Hematopoietic multipotent progenitor cell treated with erythropoietin and hydrocortisone succinate and interleukin-3 and kit ligand, for 4 days (in vitro differentiated cells): ENCODE data around the gene STARD13.

Experiments
- DNase-seq: peaks from one replicate; pipeline ENCODE4 v3.0.0-alpha.2; 2015

STARD13 gene, protein sequence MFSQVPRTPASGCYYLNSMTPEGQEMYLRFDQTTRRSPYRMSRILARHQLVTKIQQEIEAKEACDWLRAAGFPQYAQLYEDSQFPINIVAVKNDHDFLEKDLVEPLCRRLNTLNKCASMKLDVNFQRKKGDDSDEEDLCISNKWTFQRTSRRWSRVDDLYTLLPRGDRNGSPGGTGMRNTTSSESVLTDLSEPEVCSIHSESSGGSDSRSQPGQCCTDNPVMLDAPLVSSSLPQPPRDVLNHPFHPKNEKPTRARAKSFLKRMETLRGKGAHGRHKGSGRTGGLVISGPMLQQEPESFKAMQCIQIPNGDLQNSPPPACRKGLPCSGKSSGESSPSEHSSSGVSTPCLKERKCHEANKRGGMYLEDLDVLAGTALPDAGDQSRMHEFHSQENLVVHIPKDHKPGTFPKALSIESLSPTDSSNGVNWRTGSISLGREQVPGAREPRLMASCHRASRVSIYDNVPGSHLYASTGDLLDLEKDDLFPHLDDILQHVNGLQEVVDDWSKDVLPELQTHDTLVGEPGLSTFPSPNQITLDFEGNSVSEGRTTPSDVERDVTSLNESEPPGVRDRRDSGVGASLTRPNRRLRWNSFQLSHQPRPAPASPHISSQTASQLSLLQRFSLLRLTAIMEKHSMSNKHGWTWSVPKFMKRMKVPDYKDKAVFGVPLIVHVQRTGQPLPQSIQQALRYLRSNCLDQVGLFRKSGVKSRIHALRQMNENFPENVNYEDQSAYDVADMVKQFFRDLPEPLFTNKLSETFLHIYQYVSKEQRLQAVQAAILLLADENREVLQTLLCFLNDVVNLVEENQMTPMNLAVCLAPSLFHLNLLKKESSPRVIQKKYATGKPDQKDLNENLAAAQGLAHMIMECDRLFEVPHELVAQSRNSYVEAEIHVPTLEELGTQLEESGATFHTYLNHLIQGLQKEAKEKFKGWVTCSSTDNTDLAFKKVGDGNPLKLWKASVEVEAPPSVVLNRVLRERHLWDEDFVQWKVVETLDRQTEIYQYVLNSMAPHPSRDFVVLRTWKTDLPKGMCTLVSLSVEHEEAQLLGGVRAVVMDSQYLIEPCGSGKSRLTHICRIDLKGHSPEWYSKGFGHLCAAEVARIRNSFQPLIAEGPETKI

GRCh38 chr13:33285420-33286124, at the start of gene STARD13:
Gene STARD13, minus strand, starts transcription at chr13:33285755. Its CDS starts 117 bp downstream, at chr13:33285638.
- DNase-seq, result peak; percentile 52

DNA sequence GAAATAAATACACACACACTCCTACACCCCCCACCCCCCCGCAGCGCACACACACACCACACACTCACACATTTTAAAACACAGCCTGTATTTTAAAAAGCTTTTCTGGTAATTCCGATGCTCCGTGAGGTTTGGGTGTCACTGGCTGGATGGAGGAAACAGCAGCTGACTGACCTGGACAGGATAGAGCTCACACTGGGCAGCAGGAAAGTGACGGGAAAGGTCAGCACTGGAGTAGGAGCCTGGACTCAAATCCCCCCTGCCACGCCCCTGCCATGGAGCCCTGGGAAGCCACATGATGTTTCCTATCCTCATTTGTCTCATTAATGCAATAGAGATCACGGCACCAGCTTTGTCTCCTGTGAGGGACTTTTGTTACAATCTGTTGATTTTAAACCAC, 49.3 kb upstream of the STARD13 start:
- no peak for DNase-seq

- DNase-seq, result no peak
Observed at GRCh38 chr13:33331962-33332361, 46.4 kb upstream of the STARD13 start.

GRCh38 chr13:33330483-33330882, 44.9 kb upstream of the STARD13 start:
- no peak for DNase-seq

DNA sequence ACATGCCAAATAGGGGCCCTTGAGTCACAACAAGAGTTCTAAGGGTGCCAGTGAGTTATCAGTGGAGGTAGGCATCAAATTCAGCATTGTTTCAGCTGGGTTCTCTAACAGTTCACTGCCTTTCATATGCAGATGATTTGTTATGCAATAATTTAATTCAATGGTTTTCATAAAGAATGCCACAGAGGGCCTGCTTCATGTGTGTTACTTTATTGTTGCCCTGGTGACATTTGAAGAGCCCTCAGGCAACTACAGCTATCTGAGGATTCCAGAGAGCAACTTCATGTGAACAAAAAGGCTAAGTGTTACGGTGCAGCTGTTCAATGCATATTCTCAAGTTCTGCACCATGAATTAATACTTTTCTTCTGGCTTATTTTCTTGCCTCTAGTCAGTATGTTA, 43.1 kb upstream of the STARD13 start:
- DNase-seq, result no peak

- DNase-seq, result no peak
Observed at GRCh38 chr13:33326723-33327122, 41.2 kb upstream of the STARD13 start.

GRCh38 chr13:33326246-33326645, 40.7 kb upstream of the STARD13 start:
- DNase-seq, result no peak

- no peak for DNase-seq
Observed at GRCh38 chr13:33323801-33324510, 38.4 kb upstream of the STARD13 start.

DNA sequence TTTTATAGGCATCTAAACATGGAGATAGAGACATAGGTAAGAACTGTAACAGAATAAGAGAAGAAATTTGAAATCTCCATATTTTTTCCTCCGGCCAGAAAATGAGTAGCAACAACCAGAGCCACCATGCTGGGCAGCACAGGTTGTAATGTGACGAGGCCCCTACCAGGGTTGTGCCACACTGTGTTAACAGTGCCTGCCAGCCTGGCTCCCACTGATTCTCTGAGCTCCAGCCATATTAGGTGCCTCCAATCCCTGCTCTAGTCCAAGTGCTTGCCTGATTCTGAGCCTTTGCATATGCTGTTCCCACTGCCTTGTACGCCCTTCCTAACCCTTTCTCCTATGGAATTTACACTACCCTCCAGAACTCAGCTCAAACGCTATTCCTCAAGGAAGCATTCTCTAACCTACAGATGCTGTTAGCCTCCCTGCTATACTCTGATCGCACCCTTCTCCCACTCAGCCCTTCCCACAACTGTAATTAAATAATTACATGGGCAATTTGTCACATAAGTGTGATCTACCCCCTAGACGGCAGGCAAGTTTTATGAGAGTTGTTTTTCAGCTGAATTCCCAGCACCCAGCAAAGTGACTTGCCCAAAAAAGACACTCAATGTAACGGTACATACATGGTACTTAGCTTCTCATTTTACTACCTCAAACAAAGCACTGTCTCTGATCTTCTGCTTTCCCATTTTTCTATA, 37.6 kb upstream of the STARD13 start:
- no peak for DNase-seq

DNA sequence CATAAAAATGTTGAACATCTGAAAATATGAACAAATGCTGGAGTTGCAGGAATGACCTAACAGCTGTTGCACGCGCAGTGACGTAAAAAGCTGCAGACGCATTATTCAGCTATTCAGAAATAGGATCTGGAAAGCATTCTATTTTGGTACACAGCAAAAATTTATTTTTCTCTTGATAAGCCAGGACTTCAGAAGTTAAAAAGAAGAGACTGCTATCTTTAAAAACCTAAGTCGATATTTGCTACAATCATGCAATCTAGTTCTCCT, 36.9 kb upstream of the STARD13 start:
- no peak for DNase-seq

DNA sequence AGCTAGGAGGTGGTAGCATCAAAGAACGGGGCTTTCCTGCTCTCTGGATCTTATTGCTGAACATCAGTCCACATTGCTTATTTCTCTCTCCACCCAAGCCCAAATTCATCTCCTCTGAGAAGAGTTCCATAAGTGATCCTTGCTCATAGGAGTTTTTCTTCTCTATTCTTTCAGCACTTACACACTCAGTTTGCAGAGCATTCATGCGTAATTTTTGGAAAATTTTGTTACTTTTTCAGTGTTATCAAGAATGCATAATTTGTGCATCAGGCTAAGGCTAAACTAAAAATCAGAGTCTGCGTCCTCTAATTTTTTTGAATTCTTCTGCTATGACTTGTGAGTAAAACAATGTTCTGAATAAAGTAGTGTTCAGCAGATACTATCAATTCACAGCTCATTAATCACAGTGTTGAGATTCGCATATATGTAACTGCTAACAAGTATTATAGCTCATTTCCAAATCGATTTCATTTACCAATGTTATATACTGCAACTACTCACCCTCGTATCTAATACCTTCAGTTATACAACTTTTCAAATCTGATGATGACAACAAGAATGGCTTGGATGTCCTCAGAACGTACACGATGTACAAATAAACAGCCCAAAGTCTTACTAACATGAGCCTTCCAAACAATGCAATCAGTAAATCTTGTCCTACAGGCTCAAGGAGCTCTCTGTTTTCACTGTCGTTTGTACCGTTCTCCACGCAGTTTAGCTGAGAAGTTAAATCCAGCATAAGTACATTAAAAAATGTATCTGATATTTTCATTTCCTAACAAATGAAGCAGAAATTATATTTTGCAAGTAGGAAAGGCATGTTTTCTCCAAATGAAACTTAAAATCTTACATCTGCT, 36.4 kb upstream of the STARD13 start:
- no peak for DNase-seq

DNA sequence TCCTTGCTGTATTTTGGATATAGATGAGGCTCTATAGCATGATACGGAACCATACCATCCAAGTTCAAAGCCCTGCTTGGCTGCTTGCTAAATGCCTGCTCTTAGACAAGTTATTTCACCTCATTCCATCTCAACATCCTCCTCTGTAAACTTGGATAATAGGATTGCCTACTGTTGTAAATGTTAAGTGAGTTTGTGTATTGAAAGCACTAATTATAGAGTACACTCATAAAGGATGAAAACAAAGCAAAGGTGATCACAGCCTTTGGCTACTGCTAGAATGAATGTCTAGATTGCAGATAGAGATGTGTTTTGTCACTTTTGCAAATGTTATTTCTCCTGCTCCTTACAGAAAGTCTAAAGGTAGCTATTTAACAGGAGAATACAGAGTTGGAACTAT, 34.3 kb upstream of the STARD13 start:
- no peak for DNase-seq

DNA sequence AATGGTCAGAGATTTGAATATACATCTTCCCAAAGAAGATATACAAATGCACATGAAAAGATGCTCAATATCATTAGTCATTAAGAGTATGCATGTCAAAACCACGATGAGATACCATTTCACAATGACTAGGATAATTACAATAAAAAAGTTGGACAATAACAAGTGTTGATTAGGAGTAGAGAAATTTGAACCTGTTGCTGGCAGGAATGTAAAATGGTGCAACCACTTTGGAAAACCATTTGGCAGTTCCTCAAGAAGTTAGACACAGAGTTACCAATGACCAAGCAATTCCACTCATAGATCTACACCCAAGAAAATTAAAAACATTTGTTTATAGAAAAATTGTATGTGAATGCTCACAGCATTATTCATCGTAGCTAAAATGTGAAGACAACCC, 33.2 kb upstream of the STARD13 start:
- no peak for DNase-seq

- DNase-seq, result no peak
Observed at GRCh38 chr13:33318037-33318436, 32.5 kb upstream of the STARD13 start.

- no peak for DNase-seq
Observed at GRCh38 chr13:33316890-33317289, 31.3 kb upstream of the STARD13 start.

DNA sequence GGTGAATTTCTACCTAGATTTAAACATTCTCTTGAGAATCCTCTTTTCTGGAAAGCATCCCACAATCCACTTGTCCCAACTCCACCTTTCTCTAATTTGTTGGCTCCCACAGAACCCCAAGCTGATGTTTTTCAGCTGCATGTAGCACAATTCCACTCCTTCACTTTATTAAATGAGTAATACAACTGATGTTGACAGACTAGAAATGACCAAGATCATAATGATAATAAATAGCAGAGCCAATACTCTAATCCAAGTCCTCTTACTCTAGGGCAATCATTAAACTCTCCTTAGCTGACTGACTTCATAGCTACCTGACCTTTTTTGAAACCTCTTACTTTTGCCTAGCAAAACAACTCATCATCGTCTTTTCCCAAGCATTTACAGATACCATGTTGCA, 27.9 kb upstream of the STARD13 start:
- no peak for DNase-seq

DNA sequence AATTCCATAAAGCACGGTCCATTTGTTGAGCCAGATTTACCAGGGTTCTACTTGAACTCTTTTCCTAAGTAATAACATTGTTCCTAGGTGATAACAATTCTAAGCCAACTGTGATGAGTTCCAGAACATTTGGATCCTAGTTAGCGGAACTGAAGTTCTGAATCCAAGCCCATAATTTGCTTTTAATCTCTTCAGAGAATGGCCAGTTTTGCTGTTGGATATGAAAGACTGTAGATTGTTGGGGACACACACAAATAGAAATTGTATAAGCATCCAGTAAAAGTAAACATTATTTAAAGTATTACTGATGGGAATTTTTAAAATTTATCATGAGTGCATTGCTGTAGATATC, 27.3 kb upstream of the STARD13 start:
- no peak for DNase-seq

DNA sequence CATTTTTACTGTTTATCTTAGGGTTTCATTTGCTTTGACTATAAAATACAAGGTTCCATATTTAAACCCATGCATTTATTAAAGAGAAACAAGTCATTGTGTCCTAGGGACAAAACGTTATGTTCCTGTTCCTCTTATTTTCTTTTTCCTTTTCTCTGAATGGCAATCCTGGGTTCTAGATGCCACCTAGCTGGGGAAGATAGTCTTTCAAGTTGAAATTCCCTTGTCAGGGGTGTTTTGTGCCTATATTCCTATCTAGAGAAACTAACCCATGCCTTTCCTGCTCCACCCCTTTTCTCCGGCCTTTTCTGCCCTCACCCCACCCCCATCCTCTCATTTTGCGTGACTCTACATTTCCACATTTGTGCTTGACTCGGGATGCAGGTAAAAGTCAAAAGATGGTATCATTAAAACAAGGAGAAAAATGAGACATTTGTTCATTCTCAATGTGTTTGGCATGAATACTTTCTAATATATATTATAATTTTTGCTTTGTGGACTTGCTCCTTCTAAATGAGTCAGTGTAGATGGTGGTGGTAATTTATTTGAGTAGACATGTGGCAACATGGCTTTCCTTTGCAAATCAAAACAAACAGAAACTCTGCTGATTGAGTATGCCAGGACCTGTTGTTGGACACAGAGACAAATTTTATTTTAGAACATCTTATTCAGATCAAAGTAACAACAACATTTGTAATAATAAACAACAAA, 26.8 kb upstream of the STARD13 start:
- DNase-seq, result peak; percentile 10

DNA sequence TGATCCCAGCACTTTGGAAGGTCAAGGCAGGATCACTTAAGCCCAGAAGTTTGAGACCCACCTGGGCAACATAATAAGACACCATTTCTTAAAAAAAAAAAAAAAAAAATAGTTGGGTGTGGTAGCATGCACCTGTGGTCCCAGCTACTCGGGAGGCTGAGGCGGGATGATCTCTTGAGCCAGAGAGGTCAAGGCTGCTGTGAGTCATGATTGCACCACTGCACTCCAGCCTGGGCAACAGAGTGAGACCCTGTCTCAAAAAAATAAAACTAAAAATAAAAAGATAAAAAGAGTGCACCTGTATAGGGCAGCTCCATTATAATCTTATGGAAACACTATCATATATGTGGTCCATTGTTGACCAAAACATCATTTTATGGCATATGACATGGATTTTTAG, 25.5 kb upstream of the STARD13 start:
- DNase-seq, result no peak
